NCI-H345 (cell line): ENCODE results near the gene DYNC2H1.
"Not testable (repeated sequence)": the region's sequence is repeated elsewhere in the genome, so short reads cannot be mapped to it uniquely, and the experiment has no call there.

Experiments used
- DNase-seq: peaks from one replicate; lab custom pipeline; 2025; lab: John Stamatoyannopoulos, UW

Gene DYNC2H1

DNA sequence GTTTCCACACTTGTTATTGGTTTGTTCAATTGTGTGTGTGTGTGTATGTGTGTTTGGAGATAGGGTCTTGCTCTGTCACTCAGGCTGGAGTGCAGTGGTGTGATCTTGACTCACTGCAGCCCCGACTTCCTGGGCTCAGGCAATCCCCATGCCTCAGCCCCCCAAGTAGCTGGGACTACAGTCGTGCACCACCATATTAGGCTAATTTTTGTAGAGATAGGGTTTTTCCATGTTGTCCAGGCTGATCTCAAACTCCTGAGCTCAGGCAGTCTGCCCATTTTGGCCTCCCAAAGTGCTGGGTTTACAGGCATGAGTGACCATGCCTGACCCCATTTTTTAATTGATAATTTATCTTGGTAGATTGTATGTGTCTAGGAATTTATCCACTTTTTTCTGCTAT lies 263.7 kb downstream of the DYNC2H1 start:
- no peak for DNase-seq

DNA sequence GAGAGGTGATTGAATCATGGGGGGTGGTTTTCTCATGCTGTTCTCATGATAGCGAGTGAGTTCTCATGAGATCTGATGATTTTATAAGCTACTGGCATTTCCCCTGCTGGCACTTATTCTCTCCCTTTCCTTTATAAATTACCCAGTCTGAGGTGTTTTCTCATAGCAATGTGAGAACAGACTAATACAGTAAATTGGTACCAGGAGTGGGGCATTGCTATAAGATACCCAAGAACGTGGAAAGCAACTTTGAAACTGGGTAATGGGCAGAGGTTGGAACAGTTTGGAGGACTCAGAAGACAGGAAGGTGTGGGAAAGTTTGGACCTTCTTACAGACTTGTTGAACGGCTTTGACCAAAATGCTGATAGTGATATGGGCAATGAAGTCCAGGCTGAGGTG lies 265.0 kb downstream of the DYNC2H1 start:
- DNase-seq, result not testable (repeated sequence)

DNA sequence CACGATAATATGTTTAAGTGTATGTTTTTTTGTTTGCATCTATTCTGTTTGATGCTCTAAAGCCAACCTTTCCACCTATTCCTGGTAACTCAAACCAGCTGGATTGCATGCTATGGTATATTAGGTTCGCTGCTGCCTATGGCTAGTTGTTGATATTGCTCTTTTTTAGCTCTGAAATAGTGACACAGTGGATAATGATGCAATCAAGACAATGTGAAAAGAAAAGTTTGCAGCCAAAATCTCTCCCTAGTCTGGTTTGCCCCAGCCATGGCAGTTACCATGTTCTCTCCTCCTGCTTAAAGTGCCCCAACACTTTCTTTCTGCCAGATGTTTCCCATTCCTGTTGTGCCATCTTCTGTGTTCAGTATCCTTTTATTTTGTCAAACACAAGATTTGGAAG lies 269.7 kb downstream of the DYNC2H1 start:
- DNase-seq, result no peak

GRCh38 chr11:103380031-103380430 lies 270.8 kb downstream of the DYNC2H1 start:
- DNase-seq, result no peak

DNA sequence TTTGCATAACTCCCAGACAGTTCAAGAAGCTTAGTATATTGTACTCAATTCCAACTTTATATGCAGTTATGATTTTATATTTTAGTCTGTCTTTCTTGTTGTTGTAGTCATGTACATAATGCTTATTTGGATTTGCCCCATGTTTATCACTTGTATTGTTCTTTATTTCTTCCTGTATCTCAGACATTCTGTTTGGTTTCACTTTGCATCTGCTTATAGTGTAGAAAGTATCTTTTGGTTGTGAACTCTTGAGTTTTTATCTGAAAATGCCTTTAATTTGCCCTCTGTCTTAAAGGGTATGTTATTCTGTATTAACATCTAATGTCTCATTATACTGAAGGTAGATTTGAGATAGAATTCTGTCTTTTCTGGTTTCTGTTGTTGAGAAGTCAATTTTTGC lies 275.4 kb downstream of the DYNC2H1 start:
- no peak for DNase-seq

DNA sequence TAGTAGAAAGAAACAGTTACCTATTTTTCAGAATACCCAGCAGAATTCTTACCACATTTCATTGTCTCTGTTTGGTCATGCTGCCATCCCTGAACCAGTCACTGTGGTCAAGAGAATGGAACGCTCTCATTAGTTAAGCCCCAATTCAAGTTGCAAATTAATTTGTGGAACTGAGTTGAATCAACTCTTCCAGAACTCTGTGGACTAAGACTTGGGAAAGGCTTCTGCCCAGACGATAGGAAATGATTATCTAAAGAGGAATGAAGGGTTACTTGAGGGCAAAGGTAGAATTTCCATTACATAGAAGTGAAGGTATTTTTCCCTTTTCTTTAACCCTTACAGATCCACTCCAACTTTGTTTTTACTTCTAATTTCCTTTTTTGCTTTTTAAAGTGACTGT lies 286.4 kb downstream of the DYNC2H1 start:
- no peak for DNase-seq

DNA sequence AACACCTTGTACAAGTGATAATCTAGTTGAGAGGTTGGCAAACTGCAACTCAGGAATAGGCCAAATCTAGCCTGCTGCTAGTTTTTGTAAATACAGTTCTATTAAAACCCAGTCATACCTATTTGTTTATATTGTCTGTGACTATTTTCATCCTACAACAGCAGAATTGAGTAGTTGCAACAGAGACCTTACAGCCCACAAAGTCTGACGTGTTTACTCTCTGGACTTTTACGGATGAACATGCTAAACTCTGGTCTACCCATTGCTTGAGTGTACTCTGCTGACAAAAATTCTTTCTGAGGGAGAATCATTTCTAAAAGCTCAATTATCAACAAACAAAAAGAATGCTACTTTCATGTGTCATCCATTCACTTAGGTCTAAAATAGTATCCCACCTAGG lies 287.0 kb downstream of the DYNC2H1 start:
- no peak for DNase-seq

DNA sequence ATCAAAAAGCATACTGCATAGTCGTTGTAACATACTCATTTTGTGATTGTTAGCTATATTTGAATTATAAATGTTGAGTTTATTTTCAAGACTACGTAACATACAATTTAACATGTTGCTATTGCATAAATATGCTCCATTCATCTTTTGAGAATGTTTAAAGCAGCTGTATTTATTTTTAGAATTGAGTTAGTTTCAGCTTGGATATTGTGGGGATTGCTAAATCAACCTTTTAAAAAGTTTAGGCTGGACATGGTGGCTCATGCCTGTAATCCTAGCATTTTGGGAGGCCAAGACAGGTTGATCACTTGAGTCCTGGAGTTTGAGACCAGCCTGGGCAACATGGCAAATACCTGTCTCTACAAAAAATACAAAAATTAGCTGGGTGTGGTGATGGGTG lies 288.1 kb downstream of the DYNC2H1 start:
- DNase-seq, result no peak

DNA sequence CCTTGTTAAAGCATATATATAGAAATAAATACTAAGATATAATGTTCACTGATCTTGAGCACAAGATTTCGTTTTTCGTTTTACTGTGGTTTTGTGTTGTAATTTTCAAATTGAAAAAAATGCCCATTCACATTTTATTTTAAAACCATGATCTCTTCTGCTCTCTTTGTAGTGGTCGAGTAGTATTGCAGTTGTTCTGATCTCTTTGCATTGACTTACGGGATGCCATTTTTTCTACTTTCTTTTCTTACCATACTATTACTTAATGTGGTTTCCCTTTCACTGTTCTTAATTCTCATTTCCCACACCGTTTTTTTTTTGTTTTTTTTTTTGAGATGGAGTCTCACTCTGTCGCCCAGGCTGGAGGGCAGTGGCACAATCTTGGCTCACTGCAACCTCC lies 289.6 kb downstream of the DYNC2H1 start:
- DNase-seq, result no peak

GRCh38 chr11:103406357-103406756 lies 297.1 kb downstream of the DYNC2H1 start:
- no peak for DNase-seq

- DNase-seq, result no peak
Measured at GRCh38 chr11:103407641-103408040, 298.4 kb downstream of the DYNC2H1 start.

- DNase-seq, result no peak
Measured at GRCh38 chr11:103413266-103413888, 304.2 kb downstream of the DYNC2H1 start.

DNA sequence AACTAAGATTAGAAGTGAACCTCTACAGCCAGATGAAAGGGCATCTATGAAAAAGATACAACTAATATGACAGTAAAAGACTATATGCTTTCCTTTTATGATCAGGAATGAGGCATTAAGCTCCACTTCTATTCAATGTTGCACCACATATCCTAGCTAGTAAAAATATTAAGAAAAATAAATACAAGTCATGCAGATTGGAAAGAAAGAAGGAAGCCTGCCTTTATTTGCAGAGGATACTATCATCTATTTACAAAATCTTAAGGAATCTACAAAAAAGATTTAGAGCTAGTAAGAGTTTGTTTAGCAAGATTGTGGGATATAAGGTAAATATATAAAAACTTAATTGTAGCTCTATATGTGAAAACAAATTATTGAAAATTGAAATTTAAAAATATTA lies 308.8 kb downstream of the DYNC2H1 start:
- DNase-seq, result no peak

DNA sequence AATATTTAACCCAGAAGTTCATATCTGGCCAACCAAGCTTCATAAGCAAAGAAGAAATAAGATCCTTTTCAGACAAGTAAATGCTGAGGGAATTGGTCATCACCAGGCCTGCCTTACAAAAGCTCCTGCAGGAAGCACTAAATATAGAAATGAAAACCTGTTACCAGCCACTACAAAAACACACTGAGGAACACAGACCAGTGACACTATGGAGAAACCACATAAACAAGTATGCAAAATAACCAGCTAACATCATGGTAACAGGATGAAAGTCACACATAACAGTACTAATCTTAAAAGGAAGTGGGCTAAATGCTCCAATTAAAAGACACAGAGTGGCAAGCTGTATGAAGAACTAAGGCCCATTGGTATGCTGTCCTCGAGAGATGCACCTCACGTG lies 311.4 kb downstream of the DYNC2H1 start:
- no peak for DNase-seq

- no peak for DNase-seq
Measured at GRCh38 chr11:103433386-103434072, 324.3 kb downstream of the DYNC2H1 start.

DNA sequence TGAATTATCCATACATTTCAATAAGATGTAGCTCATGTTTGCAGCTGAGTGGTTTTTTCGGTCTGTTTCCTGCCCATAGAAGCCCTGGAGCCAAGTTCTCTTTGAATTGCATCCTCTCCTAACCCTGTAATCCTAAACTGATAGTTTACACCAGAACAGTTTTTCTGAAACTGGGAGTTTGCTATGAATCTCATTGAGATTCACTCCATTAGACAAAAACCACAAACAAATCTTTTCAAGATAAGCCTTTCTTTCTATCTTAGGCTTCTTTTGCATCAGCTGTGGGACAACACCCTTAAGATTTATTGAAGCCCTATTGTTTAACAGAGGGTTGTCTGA lies 324.8 kb downstream of the DYNC2H1 start:
- DNase-seq, result no peak

GRCh38 chr11:103436131-103436770 lies 327.0 kb downstream of the DYNC2H1 start:
- DNase-seq, result no peak

GRCh38 chr11:103441021-103441420 lies 331.8 kb downstream of the DYNC2H1 start:
- DNase-seq, result no peak

DNA sequence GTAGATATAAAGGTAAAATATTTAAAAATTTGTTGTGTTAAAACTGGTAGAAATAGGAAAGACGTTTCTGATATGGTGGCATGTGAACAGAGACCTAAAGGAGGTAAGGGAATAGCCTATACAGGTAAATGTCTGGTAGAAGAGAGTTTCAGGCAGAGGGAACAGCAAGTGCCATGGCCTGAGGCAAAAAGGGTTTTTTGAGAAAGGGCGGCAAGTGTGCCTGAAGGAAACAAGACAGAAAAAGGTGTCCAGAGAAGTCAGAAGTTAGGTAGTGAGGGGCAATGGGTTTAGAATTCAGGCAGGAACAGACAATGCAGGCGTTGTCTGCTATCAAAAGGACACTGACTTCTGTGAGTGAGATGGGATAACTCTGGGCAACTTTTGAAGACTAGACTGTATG lies 339.7 kb downstream of the DYNC2H1 start:
- no peak for DNase-seq

DNA sequence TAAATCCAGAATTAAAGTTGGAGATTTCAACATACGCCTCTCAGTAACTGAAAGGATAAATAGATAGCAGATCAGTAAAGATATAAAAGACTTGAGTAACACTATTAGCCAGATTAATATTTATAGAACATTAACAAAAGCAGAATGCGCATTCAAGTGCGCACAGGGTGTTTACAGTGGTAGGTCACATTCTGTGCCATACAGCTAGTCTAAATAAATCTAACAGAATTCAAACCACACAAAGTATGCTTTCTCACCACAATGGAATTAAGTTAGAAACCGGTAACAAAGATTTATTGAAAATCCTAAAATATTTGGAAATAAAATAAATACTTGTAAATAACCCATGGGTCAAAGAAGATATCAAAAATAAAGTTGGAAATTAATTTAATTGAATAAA lies 341.0 kb downstream of the DYNC2H1 start:
- DNase-seq, result no peak

- no peak for DNase-seq
Measured at GRCh38 chr11:103453126-103453525, 343.9 kb downstream of the DYNC2H1 start.

DNA sequence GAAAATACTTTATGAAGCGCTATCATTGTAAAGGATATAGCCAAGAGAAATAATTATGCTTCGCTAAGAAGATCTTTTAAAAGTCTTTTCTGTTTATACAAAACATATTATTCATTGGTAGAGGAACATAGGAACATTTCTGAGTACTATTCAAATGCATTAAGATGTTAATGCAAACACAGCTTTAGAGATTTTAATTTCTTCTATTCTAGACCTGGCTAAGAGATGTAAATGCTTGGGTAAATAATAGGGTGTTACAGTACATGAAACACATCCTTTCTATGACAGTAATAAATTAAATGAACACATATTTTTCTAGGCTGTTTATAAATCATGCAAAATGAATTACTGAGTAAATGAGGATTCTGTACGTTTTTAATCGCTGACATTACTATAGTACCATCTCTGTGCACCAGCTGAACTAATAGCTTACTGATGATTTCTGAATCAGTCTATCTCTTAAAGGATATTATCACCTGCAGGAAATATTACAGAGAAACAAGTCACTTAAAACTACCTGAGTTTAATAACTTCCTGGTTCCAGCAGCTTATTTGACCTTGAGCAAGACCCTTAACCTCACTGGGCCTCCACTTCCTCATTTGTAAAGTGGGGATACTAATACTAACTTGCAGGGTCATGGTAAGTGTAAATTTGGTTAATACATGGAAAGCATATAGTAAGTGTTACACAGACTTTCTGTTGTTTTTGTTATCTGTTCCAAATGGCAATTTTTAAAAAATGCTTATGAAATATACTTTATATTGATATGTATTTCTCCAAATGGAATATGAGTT lies 344.9 kb downstream of the DYNC2H1 start:
- no peak for DNase-seq

DNA sequence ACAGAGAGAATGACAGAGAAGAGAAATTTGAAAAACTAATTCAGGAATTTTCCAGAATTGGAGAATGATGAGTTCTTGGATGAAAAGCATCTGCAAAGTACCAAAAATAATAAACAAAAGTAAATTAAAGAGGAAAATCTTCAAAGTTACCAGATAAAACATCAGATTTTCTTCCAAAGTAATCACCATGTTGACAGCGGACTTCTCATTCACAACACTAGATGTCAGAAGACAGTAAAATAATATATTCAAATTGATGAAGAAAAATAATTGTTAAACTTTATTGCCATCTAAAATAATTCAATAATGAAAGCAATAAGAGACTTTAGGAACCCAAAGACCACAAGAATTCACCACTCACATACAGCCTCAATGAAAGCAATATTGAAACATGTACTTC lies 355.2 kb downstream of the DYNC2H1 start:
- DNase-seq, result no peak
